ENCODE results near the gene DISC1.

- no peak for TF ChIP-seq CTCF (IDR thresholded peaks at IDR 0.05 in 2 of 3, conservative IDR thresholded peaks at IDR 0.05 in 1 of 3; ENCODE audit: borderline replicate concordance in 1 of 3, insufficient read depth in 1 of 3, low read depth in 2 of 3, low read length in 2 of 3)
- TF ChIP-seq POLR2AphosphoS5 (IDR thresholded peaks at IDR 0.05; ENCODE audit: low read depth, low read length): no peak
- no peak for TF ChIP-seq POLR2A (IDR thresholded peaks at IDR 0.05; ENCODE audit: borderline replicate concordance, extremely low read depth, insufficient read depth, insufficient read length)
- no peak for TF ChIP-seq EZH2 (IDR thresholded peaks at IDR 0.05)
- TF ChIP-seq EZH2phosphoT487 (IDR thresholded peaks at IDR 0.05; ENCODE audit: borderline replicate concordance): no peak
- no peak for TF ChIP-seq SP1 (IDR thresholded peaks at IDR 0.05; ENCODE audit: low read depth)
- TF ChIP-seq MAX (IDR thresholded peaks at IDR 0.05): no peak
- TF ChIP-seq FOSL1 (IDR thresholded peaks at IDR 0.05; ENCODE audit: low read depth): no peak
- TF ChIP-seq REST (IDR thresholded peaks at IDR 0.05; ENCODE audit: low read depth): no peak
Observed at GRCh38 chr1:231801042-231801585, 174.5 kb downstream of the DISC1 start.
